Vagina (tissue), 2 donors: Measurements from ENCODE around the gene ARL17A.
"Not testable (repeated sequence)": the region's sequence is repeated elsewhere in the genome, so short reads cannot be mapped to it uniquely, and the experiment has no call there.

ENCODE experiments used
- CTCF ChIP-seq, 3 experiments: fragments of 450-650 bp in 2 of 3; fragments of 200-600 bp in 1 of 3; sonication (generic) in 1 of 3; IDR thresholded peaks; one replicate each; pipeline ENCODE4 v1.5.1; 2017 to 2019; ENCODE audit warnings: antibody characterized with exemption in 3 of 3, mild to moderate bottlenecking in 2 of 3, moderate library complexity in 2 of 3
- POLR2A ChIP-seq, 2 donors: fragments of 450-650 bp; IDR thresholded peaks; one replicate each; pipeline ENCODE4 v1.6.1; 2017; ENCODE audit warnings: antibody characterized with exemption in 2 of 2, mild to moderate bottlenecking in 2 of 2, moderate library complexity in 2 of 2
- POLR2AphosphoS5 ChIP-seq, 2 donors: sonication (generic); formaldehyde crosslinking; IDR thresholded peaks; one replicate each; pipeline ENCODE4 v1.9.0; 2017; ENCODE audit warnings: antibody characterized with exemption in 2 of 2, mild to moderate bottlenecking in 2 of 2, low read depth in 1 of 2; ENCODE audit not compliant: insufficient read depth in 1 of 2

DNA sequence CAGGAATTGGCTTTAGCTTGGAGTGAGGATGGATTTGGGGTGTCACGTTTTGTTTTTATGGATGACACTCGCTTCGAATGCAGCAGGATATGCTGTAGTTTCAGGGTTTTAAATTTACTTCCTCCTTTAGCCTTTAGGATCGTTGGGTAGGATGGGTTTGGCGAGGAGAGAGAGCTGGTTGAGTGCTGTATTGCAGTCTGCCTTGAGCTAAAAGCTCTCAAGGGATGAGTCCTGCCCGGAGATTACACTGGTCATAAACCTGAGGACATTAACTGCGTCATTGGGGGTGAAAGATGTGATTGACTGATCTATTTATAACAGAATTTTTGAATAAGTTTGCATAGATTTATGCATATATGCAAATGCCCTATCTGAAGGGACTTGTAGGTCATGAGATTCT lies 11.8 kb upstream of the ARL17A start:
- TF ChIP-seq CTCF (IDR thresholded peaks at IDR 0.05); POLR2A (IDR thresholded peaks at IDR 0.05); POLR2AphosphoS5 (IDR thresholded peaks at IDR 0.05; ENCODE audit: insufficient read depth in 1 of 2, low read depth in 1 of 2): not testable (repeated sequence)
